H9 (cell line): ENCODE data around the gene DGKD. TPM values are rescaled to one million over a fixed set of nuclear protein-coding genes. Genes with fewer than 3 reads are reported as not detected.

ENCODE experiments used
- DNase-seq: peaks from one replicate; pipeline ENCODE4 v3.0.0-alpha.2; 2017
- H2AFZ ChIP-seq: one replicate; pipeline ENCODE4 v1.6.1; 2013; ENCODE audit warnings: mild to moderate bottlenecking, low read length, control low read depth, moderate library complexity
- H2AK5ac ChIP-seq: 2 replicates; pipeline ENCODE4 v1.6.1; 2013; ENCODE audit warnings: low read length, control low read depth, mixed read lengths; ENCODE audit not compliant: insufficient read length
- H2BK120ac ChIP-seq: one replicate; pipeline ENCODE4 v1.6.1; 2013; ENCODE audit warnings: low read depth, mild to moderate bottlenecking, low read length, control low read depth, inconsistent platforms; ENCODE audit not compliant: poor library complexity, severe bottlenecking
- H2BK12ac ChIP-seq: 2 replicates; pipeline ENCODE4 v1.6.1; 2013; ENCODE audit warnings: low read length, control low read depth, mixed read lengths, low read depth; ENCODE audit not compliant: insufficient read length
- H2BK15ac ChIP-seq: 2 replicates; pipeline ENCODE4 v1.6.1; 2013; ENCODE audit warnings: low read depth, low read length, control low read depth
- H2BK20ac ChIP-seq: one replicate; pipeline ENCODE4 v1.6.1; 2013; ENCODE audit warnings: low read depth, mild to moderate bottlenecking, low read length, control low read depth, inconsistent platforms; ENCODE audit not compliant: poor library complexity, severe bottlenecking
- H2BK5ac ChIP-seq: 2 replicates; pipeline ENCODE4 v1.6.1; 2013; ENCODE audit warnings: low read length, control low read depth, mixed read lengths; ENCODE audit not compliant: insufficient read length
- H3K14ac ChIP-seq: 2 replicates; pipeline ENCODE4 v1.6.1; 2013; ENCODE audit warnings: low read length, control low read depth; ENCODE audit not compliant: insufficient read depth
- H3K18ac ChIP-seq: 2 replicates; pipeline ENCODE4 v1.6.1; 2013; ENCODE audit warnings: low read depth, mild to moderate bottlenecking, mixed read lengths, low read length, control low read depth; ENCODE audit not compliant: insufficient read length
- H3K23ac ChIP-seq: 2 replicates; pipeline ENCODE4 v1.6.1; 2013; ENCODE audit warnings: low read length, control low read depth, mixed read lengths, low read depth; ENCODE audit not compliant: insufficient read length
- H3K23me2 ChIP-seq: 2 replicates; pipeline ENCODE4 v1.6.1; 2013; ENCODE audit warnings: low read depth, mild to moderate bottlenecking, mixed read lengths, low read length, control low read depth; ENCODE audit not compliant: insufficient read length, poor library complexity, severe bottlenecking
- H3K27ac ChIP-seq: 2 replicates; pipeline ENCODE4 v1.5.1; 2013; ENCODE audit warnings: low read length, control low read depth, mixed read lengths, low read depth; ENCODE audit not compliant: insufficient read length
- H3K27me3 ChIP-seq: 2 replicates; pipeline ENCODE4 v1.6.1; 2013; ENCODE audit warnings: low read length, control low read depth, inconsistent platforms; ENCODE audit not compliant: insufficient read depth
- H3K4ac ChIP-seq: 2 replicates; pipeline ENCODE4 v1.6.1; 2013; ENCODE audit warnings: low read depth, mild to moderate bottlenecking, control low read depth, inconsistent platforms, low read length, moderate library complexity
- H3K4me1 ChIP-seq: 2 replicates; pipeline ENCODE4 v1.6.1; 2013; ENCODE audit warnings: low read length, control low read depth, inconsistent platforms; ENCODE audit not compliant: insufficient read depth
- H3K4me2 ChIP-seq: 2 replicates; pipeline ENCODE4 v1.6.1; 2013; ENCODE audit warnings: low read length, control low read depth, mixed read lengths; ENCODE audit not compliant: insufficient read length, insufficient read depth
- H3K56ac ChIP-seq: 2 replicates; pipeline ENCODE4 v1.6.1; 2013; ENCODE audit warnings: low read depth, mild to moderate bottlenecking, mixed read lengths, low read length, control low read depth; ENCODE audit not compliant: insufficient read length
- H3K79me1 ChIP-seq: 2 replicates; pipeline ENCODE4 v1.6.1; 2013; ENCODE audit warnings: low read depth, mild to moderate bottlenecking, moderate library complexity, low read length, control low read depth, inconsistent platforms; ENCODE audit not compliant: insufficient read depth, poor library complexity, severe bottlenecking
- H3K79me2 ChIP-seq: 2 replicates; pipeline ENCODE4 v1.6.1; 2013; ENCODE audit warnings: low read length, control low read depth, inconsistent platforms; ENCODE audit not compliant: insufficient read depth
- H3K9ac ChIP-seq: 2 replicates; pipeline ENCODE4 v1.6.1; 2013; ENCODE audit warnings: low read length, control low read depth, mixed read lengths; ENCODE audit not compliant: insufficient read length; ENCODE audit errors: extremely low read depth
- H3K9me3 ChIP-seq: one replicate; pipeline ENCODE4 v1.6.1; 2013; ENCODE audit warnings: low read depth, low read length, inconsistent platforms; ENCODE audit not compliant: control insufficient read depth
- H3T11ph ChIP-seq: one replicate; pipeline ENCODE4 v1.6.1; 2013; ENCODE audit warnings: mild to moderate bottlenecking, low read length, control low read depth, inconsistent platforms
- H4K20me1 ChIP-seq: one replicate; pipeline ENCODE4 v1.6.1; 2013; ENCODE audit not compliant: control insufficient read depth, insufficient read length, insufficient read depth
- H4K5ac ChIP-seq: 2 replicates; pipeline ENCODE4 v1.6.1; 2013; ENCODE audit warnings: low read depth, mild to moderate bottlenecking, mixed read lengths, low read length, control low read depth; ENCODE audit not compliant: insufficient read length
- H4K8ac ChIP-seq: replicated peaks from 2 replicates; pipeline ENCODE4 v1.6.1; 2013; ENCODE audit warnings: low read length, control low read depth, mixed read lengths, low read depth; ENCODE audit not compliant: insufficient read length
- H4K91ac ChIP-seq: 2 replicates; pipeline ENCODE4 v1.6.1; 2013; ENCODE audit warnings: low read depth, mild to moderate bottlenecking, moderate library complexity, mixed read lengths, low read length, control low read depth; ENCODE audit not compliant: insufficient read length
- H3K27ac Mint-ChIP-seq, 3 experiments: 2 replicates in 2 of 3; 3 replicates in 1 of 3; pipeline ENCODE4 v1.8.0; 2020 to 2021; ENCODE audit warnings: mixed read lengths in 3 of 3, mild to moderate bottlenecking in 1 of 3, moderate library complexity in 1 of 3
- H3K27me3 Mint-ChIP-seq: 2 replicates; pipeline ENCODE4 v1.8.0; 2021; ENCODE audit warnings: low read depth, mild to moderate bottlenecking, moderate library complexity, mixed read lengths
- H3K36me3 Mint-ChIP-seq, 3 experiments: 2 replicates in 2 of 3; 3 replicates in 1 of 3; pipeline ENCODE4 v1.8.0; 2020 to 2021; ENCODE audit warnings: low read depth in 3 of 3, mixed read lengths in 3 of 3; ENCODE audit not compliant: insufficient read depth in 1 of 3
- H3K4me1 Mint-ChIP-seq, 2 experiments: 2 replicates each; pipeline ENCODE4 v1.8.0; 2020; ENCODE audit warnings: mixed read lengths in 2 of 2
- H3K4me3 Mint-ChIP-seq, 2 experiments: 2 replicates in 1 of 2; 3 replicates in 1 of 2; pipeline ENCODE4 v1.8.0; 2020 to 2021; ENCODE audit warnings: mild to moderate bottlenecking in 2 of 2, mixed read lengths in 2 of 2, moderate library complexity in 1 of 2
- H3K9me3 Mint-ChIP-seq, 2 experiments: 2 replicates in 1 of 2; 3 replicates in 1 of 2; pipeline ENCODE4 v1.8.0; 2020; ENCODE audit warnings: mild to moderate bottlenecking in 2 of 2, mixed read lengths in 2 of 2, moderate library complexity in 1 of 2
- CTCF ChIP-seq: fragments of 200-600 bp; sonication (generic); conservative IDR thresholded peaks from 3 replicates; pipeline ENCODE4 v1.8.0; 2021; ENCODE audit warnings: antibody characterized with exemption, mild to moderate bottlenecking
- WGBS: extraction: QIAGEN DNeasy Blood & Tissue Kit; methylation state at CpG from one replicate; pipeline ENCODE4 v1.1.7; 2013; ENCODE audit warnings: missing lambda C conversion rate, low lambda C conversion rate, mixed read lengths; ENCODE audit not compliant: insufficient read length; ENCODE audit errors: extremely low coverage; 5-methylcytosine and 5-hydroxymethylcytosine counted together
- total RNA-seq: library from RNA; stranded (reverse); gene quantifications from 2 replicates; pipeline ENCODE4 v1.2.1, GENCODE V29; 2021

Gene DGKD
- total RNA-seq, 1 experiment from 2014 or later: 20.7 TPM

- no peak overlapping the region for H3K56ac ChIP-seq
- DNase-seq: no peak
- no peaks in the 10 kb centered on the region for H3K79me1 ChIP-seq
- H3K79me2 ChIP-seq: no peaks in the 10 kb centered on the region
- no peak overlapping the region for H2BK5ac ChIP-seq
- H3K18ac ChIP-seq: no peak overlapping the region
- peaks cover 8% of the 10 kb centered on the region; the same call in 1 of the 2 replicates for H3K4me1 ChIP-seq
- WGBS: no CpG with 5 or more reads among the region's 12 CpGs
- H3K27ac Mint-ChIP-seq: peak overlapping the region in 1 of 3 experiments; percentile 15; a peak in 2 of 7 replicates
- peaks cover 35 to 42% of the 10 kb centered on the region in 2 experiments for H3K4me1 Mint-ChIP-seq
- H3K14ac ChIP-seq: no peak overlapping the region
- no peak overlapping the region for H2BK120ac ChIP-seq
- no peak overlapping the region for H3K4me2 ChIP-seq
- H3K23me2 ChIP-seq: no peaks in the 10 kb centered on the region
- H2BK15ac ChIP-seq: no peak overlapping the region
- no peak overlapping the region for H2BK20ac ChIP-seq
- H4K91ac ChIP-seq: no peak overlapping the region
- peaks cover 0 to 5% (median 2%) of the 10 kb centered on the region in 3 experiments; a peak in 2 of 7 replicates for H3K36me3 Mint-ChIP-seq
- no peak overlapping the region for H2AK5ac ChIP-seq
- H3K27ac ChIP-seq: no peak overlapping the region
- no peak for TF ChIP-seq CTCF
- no peaks in the 10 kb centered on the region for H3K27me3 ChIP-seq
- H3K27me3 Mint-ChIP-seq: no peaks in the 10 kb centered on the region
- no peak overlapping the region for H3T11ph ChIP-seq
- H3K23ac ChIP-seq: no peak overlapping the region
- no peak overlapping the region for H4K8ac ChIP-seq
- H3K9me3 Mint-ChIP-seq: no peaks in the 10 kb centered on the region
- no peak overlapping the region for H3K4me3 Mint-ChIP-seq
- no peaks in the 10 kb centered on the region for H3K9me3 ChIP-seq
- no peak overlapping the region for H3K9ac ChIP-seq
- peaks cover 2% of the 10 kb centered on the region for H4K20me1 ChIP-seq
- H2BK12ac ChIP-seq: no peak overlapping the region
- H4K5ac ChIP-seq: no peak overlapping the region
- H2AFZ ChIP-seq: no peak overlapping the region
- H3K4ac ChIP-seq: no peak overlapping the region
These were observed 68.6 kb downstream of the DGKD start for GRCh38 chr2:233422649-233423551.
